HUES6 (cell line): ENCODE measurements around the gene NLK.

Experiments
- H3K27ac ChIP-seq: 2 replicates; pipeline ENCODE4 v1.7.0; 2013; ENCODE audit warnings: low read depth, mild to moderate bottlenecking, low read length, inconsistent platforms
- H3K27me3 ChIP-seq: 2 replicates; pipeline ENCODE4 v1.6.1; 2013; ENCODE audit warnings: low read length; ENCODE audit not compliant: control insufficient read depth, insufficient read depth
- H3K36me3 ChIP-seq: 2 replicates; pipeline ENCODE4 v1.6.1; 2013; ENCODE audit warnings: low read length; ENCODE audit not compliant: control insufficient read depth, insufficient read depth
- H3K4me1 ChIP-seq: 2 replicates; pipeline ENCODE4 v1.6.1; 2013; ENCODE audit warnings: low read length; ENCODE audit not compliant: control insufficient read depth, insufficient read depth
- H3K4me3 ChIP-seq: 2 replicates; pipeline ENCODE4 v1.5.1; 2013; ENCODE audit warnings: low read depth, low read length
- H3K9ac ChIP-seq: one replicate; pipeline ENCODE4 v1.6.1; 2013; ENCODE audit warnings: mild to moderate bottlenecking, low read length
- H3K9me3 ChIP-seq: 2 replicates; pipeline ENCODE4 v1.6.1; 2013; ENCODE audit warnings: low read depth, low read length; ENCODE audit not compliant: control insufficient read depth, insufficient read depth

NLK gene

DNA sequence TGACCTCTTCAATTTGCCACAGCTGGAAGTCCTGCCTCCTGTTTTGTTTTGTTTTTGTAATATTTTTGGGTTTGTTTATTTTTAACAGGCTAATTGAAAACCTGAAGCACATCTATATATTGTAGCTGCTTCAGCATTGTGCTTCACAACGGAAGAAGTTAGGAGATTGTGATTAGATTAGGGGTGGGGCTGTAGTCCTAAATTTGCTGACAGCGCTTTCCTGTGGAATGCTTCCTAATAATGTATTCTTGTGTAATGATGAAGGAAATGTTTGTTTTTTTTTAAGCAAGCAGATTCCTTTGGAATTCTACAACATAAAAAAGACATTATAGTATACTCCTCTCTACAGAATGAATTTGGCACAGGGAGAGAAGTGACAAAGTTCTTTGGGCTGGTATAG, 70.1 kb downstream of the NLK start:
- Histone ChIP-seq H3K4me1 (peaks cover 51% of the 10 kb centered on the region), H3K9me3 (no peaks in the 10 kb centered on the region), H3K36me3 (no peaks in the 10 kb centered on the region), H3K4me3 (no peak overlapping the region), H3K27me3 (no peaks in the 10 kb centered on the region), H3K9ac (no peak overlapping the region), H3K27ac (no peak overlapping the region)

DNA sequence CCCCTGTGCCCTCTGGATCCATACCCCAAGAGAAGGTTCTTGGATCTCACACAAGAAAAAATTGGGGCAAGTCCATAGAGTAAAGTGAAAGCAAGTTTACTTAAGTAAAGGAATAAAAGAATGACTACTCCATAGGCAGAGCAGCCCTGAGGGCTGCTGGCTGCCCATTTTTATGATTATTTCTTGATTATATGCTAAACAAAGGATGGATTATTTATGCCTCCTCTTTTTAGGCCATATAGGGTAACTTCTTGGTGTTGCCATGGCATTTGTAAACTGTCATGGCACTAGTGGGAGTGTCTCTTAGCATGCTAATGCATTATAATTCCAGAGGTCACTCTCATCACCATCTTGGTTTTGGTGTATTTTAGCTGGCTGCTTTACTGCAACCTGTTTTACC, 70.8 kb downstream of the NLK start:
- Histone ChIP-seq H3K27ac (no peak overlapping the region), H3K27me3 (no peaks in the 10 kb centered on the region), H3K9me3 (no peaks in the 10 kb centered on the region), H3K4me3 (no peak overlapping the region), H3K4me1 (peaks cover 51% of the 10 kb centered on the region), H3K36me3 (no peaks in the 10 kb centered on the region), H3K9ac (no peak overlapping the region)

DNA sequence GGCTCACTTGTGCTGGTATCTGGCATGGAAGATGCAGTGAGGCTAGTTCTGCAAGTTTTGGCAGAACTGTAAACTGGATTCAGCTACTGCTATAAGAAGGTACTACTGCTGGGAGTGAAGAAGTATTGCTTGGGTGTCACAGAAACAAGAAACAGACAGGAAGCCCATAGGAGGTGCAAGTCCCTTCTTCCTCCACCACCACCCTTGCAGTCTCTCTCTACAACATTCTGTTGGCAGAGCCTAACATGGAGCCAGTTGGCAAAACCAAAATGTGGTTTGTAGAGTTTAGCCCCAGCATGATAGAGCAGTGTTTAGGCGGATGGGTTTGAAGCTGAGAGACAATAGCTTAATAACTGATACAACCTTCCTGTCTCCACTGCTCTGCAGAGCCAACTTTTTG, 72.6 kb downstream of the NLK start:
- Histone ChIP-seq H3K9me3 (no peaks in the 10 kb centered on the region), H3K4me1 (peaks cover 51% of the 10 kb centered on the region), H3K36me3 (no peaks in the 10 kb centered on the region), H3K9ac (no peak overlapping the region), H3K27me3 (no peaks in the 10 kb centered on the region), H3K4me3 (no peak overlapping the region), H3K27ac (no peak overlapping the region)

DNA sequence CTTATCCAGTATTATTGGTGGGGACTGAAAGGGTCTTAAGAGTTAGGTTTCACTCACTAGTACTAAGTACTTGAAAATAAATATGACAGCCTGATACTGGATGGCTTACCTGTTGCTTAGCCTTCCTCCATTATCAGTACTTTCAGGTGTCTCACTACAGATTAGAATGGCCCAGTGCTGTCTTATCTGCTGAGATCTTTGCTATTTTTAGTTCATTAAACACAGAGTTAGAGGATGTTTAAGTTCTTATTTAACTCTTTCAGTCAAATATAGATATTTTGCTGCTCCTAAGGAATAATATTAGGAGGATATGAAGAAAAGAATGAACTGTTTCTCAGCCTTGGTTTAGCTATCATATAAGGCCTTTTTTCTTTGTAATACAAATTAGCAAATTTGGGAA, 74.8 kb downstream of the NLK start:
- no peak overlapping the region for H3K27ac ChIP-seq
- H3K9ac ChIP-seq: no peak overlapping the region
- H3K4me3 ChIP-seq: no peak overlapping the region
- H3K36me3 ChIP-seq: no peaks in the 10 kb centered on the region
- H3K4me1 ChIP-seq: peaks cover 40% of the 10 kb centered on the region
- H3K27me3 ChIP-seq: no peaks in the 10 kb centered on the region
- H3K9me3 ChIP-seq: no peaks in the 10 kb centered on the region

DNA sequence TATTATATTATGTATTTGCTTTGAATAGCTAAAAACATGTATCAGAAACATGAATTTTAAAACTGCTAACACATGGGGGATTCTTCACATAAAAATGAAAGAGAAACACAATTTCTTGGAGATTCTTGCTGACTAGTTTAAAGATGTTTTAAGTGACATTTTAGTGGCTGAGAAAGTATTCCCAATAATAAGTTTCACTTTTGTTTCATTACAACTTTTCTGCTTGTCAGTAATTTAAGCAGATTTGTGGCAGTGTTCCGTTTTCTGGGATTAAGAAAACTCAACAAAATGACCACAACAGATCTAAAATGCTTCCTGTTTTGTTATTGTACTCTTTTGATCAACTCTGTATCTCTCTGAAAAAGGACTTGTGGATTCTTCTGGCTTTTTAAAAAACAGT, 75.9 kb downstream of the NLK start:
- H3K9me3 ChIP-seq: no peaks in the 10 kb centered on the region
- H3K27ac ChIP-seq: no peak overlapping the region
- peaks cover 7% of the 10 kb centered on the region for H3K36me3 ChIP-seq
- H3K9ac ChIP-seq: no peak overlapping the region
- no peaks in the 10 kb centered on the region for H3K27me3 ChIP-seq
- no peak overlapping the region for H3K4me3 ChIP-seq
- peaks cover 29% of the 10 kb centered on the region for H3K4me1 ChIP-seq

DNA sequence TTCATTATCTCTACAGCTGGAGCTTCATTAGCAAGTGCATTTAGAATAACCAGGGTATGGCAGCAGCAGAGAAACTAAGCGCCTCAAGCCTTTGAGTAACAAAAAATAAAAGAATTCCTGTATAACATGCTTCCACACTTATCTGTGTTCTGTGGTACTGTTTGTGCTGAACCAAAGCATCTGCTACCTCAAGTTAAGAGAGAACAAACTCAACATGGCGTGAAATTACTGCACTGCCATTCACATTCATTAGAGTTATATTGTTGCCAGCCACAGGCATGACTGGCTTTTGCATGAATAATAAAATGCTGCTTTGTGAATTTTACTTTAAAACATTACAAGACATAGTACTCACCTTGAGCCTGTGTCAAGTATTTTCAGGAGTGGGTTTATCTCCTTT, 76.6 kb downstream of the NLK start:
- H3K4me1 ChIP-seq: peaks cover 24% of the 10 kb centered on the region
- H3K27me3 ChIP-seq: no peaks in the 10 kb centered on the region
- no peaks in the 10 kb centered on the region for H3K9me3 ChIP-seq
- H3K27ac ChIP-seq: no peak overlapping the region
- no peak overlapping the region for H3K4me3 ChIP-seq
- no peak overlapping the region for H3K9ac ChIP-seq
- H3K36me3 ChIP-seq: peaks cover 9% of the 10 kb centered on the region

DNA sequence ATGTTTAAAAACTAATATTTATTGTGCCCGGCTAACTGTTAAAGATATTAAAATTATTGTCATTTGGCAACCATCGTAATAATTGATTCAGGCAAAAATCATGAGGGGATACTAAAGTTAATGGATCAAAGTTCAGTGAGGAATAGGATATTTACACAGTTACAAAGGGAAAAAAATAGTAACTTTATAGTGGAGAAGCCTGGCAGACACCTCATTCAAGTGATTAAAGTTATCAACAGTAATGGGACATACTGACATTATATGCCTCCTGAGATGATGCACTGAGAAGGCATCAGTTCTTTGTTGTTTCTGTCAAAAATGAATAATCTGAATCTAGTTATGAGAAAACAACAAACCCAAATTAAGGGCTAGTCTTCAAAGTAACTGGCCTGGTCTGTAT, 77.1 kb downstream of the NLK start:
- Histone ChIP-seq H3K36me3 (peaks cover 13% of the 10 kb centered on the region), H3K9me3 (no peaks in the 10 kb centered on the region), H3K27me3 (no peaks in the 10 kb centered on the region), H3K4me3 (no peak overlapping the region), H3K27ac (no peak overlapping the region), H3K4me1 (peaks cover 21% of the 10 kb centered on the region), H3K9ac (no peak overlapping the region)

DNA sequence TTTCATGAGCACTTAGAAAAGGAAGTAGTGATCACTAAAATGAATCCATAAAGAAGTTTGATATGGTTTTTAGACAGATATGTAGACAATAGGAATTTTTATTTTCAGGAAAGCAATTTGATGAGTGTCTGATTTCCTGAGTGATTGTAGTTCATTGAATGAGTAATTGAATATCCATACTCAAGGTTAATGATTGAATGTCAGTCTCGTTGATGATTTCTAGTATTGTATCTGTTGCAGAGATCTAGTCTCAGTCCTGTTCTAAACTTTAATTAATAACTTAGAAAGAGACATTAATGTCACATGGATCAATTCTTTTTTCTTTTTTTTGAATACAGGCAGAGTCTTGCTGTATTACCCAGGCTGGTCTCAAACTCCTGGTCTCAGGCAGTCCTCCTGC, 78.3 kb downstream of the NLK start:
- no peaks in the 10 kb centered on the region for H3K9me3 ChIP-seq
- H3K4me3 ChIP-seq: no peak overlapping the region
- no peaks in the 10 kb centered on the region for H3K27me3 ChIP-seq
- peaks cover 14% of the 10 kb centered on the region for H3K4me1 ChIP-seq
- H3K36me3 ChIP-seq: peaks cover 17% of the 10 kb centered on the region
- H3K9ac ChIP-seq: no peak overlapping the region
- no peak overlapping the region for H3K27ac ChIP-seq

DNA sequence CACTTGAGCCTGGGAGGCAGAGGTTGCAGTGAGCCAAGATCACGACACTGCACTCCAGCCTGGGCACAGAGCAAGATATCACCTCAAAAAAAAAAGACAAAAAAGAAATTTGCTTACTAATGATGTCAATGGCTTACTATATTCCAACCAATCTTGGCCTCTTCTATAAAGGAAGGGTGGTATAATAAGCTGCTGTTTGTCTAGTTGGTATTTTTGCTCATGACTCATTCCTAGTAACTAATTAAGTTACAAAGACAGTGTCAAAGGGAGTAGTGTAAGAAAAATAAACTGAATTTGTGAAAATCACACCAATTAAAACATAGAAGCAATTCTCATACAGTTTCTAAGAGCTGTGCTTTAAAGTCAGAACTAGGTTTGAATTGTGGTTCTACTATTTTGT, 82.5 kb downstream of the NLK start:
- Histone ChIP-seq H3K27me3 (no peaks in the 10 kb centered on the region), H3K27ac (no peak overlapping the region), H3K4me1 (no peaks in the 10 kb centered on the region), H3K36me3 (peaks cover 17% of the 10 kb centered on the region), H3K4me3 (no peak overlapping the region), H3K9me3 (no peaks in the 10 kb centered on the region), H3K9ac (no peak overlapping the region)

DNA sequence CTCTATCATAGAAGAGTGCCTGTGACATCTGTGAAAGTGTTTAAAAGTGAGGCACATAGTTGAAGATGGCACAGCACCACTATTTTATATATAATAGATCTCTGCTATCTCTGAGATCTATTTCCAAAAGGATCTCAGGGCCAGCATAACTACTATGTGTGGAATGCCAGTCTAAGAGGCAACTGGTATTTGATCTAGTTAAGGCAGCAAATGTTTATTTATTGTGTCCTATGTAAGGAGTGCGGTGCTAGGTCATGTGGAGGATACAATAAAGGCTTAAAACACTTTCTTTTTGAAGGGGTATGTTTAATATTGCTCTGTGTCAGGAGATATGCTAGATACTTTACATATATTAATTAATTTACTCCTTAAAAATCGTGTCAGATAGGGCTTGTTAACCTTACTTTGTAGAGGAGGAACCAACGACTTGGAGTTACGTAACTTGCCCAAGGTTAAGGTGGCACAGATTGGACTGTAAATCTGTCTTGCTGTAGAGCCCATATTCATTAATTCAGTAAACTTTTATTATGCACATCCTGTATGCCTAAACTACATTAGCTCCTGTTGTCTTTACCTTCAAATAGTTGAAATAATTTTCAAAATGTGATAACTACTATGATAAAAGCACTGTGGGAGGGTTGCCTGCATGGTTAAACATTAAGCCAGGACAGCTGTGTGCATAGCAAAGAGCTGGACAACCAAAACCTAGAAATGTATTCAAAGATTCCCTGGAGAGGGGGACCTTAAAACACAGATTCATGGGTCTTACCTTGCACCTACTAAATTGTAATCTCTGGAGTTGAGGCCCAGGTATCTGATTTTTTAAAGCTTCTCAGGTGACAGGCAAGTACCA, 83.3 kb downstream of the NLK start:
- Histone ChIP-seq H3K27me3 (no peaks in the 10 kb centered on the region), H3K9ac (no peak overlapping the region), H3K4me1 (no peaks in the 10 kb centered on the region), H3K27ac (no peak overlapping the region), H3K9me3 (no peaks in the 10 kb centered on the region), H3K4me3 (no peak overlapping the region), H3K36me3 (peaks cover 17% of the 10 kb centered on the region)

DNA sequence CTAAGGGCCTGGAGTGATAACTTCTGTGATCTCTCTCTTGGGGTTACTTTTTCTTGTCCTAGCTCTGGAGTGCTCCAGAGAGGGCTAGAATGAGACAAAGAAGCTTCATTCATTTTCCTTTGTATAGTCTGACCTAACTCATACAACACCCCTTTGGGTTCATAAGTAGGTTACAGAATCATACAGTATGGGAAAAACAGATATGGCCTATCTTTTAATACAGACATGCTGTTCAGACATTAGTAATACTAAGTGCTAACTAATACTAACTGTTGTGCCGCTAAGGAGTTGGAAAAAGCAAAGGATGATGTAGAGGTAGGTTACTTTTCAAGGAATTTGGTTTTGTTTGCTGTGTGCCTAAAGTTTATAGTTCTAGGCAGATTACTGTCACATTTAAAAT, 84.7 kb downstream of the NLK start:
- peaks cover 21% of the 10 kb centered on the region for H3K36me3 ChIP-seq
- no peaks in the 10 kb centered on the region for H3K4me1 ChIP-seq

More for the DNA sequence above, 84.7 kb downstream of the NLK start:
- Histone ChIP-seq H3K27ac (no peak overlapping the region), H3K9me3 (no peaks in the 10 kb centered on the region), H3K27me3 (no peaks in the 10 kb centered on the region), H3K4me3 (no peak overlapping the region), H3K9ac (no peak overlapping the region)
